HepG2 (cell line): ENCODE measurements around the gene MRPL28. TPM values are rescaled to one million over a fixed set of nuclear protein-coding genes. Genes with fewer than 3 reads are reported as not detected.

Experiments
- ATAC-seq: fragments of 200-7000 bp; cut with Tn5 transposase; 3 replicates; pipeline ENCODE4 v1.9.1; 2020; ENCODE audit warnings: mild to moderate bottlenecking, moderate library complexity
- BruUV-seq: library from RNA; stranded (reverse); fragments of 400-500 nt; replicated peaks from 2 replicates; lab custom pipeline; 2021; lab: Mats Ljungman, UMichigan
- CTCF ChIA-PET: fragments of 300-600 bp; formaldehyde crosslinking; extraction: SDS; loops from one replicate; lab custom pipeline; 2021; ENCODE audit warnings: low total read pairs, inconsistent platforms, low intra/inter-chr PET ratio; lab: Yijun Ruan, JAX
- POLR2A ChIA-PET: fragments of 350-600 bp; sonication (Branson Sonifier 250); formaldehyde crosslinking; loops from one replicate; lab custom pipeline; 2020; ENCODE audit warnings: antibody characterized with exemption, inconsistent platforms; lab: Yijun Ruan, JAX
- DNase-seq: peaks from one replicate; pipeline ENCODE4 v3.0.0-alpha.2; 2015; ENCODE audit warnings: low spot score
- FAIRE-seq: peaks from 3 replicates; lab custom pipeline; 2011; peaks lifted over from hg19 to GRCh38; lab: Jason Lieb, UNC
- H2AFZ ChIP-seq: one replicate; pipeline ENCODE4 v1.6.1; 2011; ENCODE audit warnings: low read length, inconsistent platforms
- H3K27ac ChIP-seq: fragments of 300-600 bp; 3 replicates; pipeline ENCODE4 v1.8.0; 2011; ENCODE audit warnings: mixed run types, mild to moderate bottlenecking, mixed read lengths, low read length, inconsistent platforms; ENCODE audit not compliant: insufficient read depth; ENCODE audit errors: extremely low read length
- H3K27me3 ChIP-seq, 2 experiments: fragments of 200-600 bp in 1 of 2; 2 replicates in 1 of 2; 3 replicates in 1 of 2; pipeline versions ENCODE4 v1.6.0 to v1.8.0; 2011; ENCODE audit warnings: low read length in 2 of 2, mild to moderate bottlenecking in 2 of 2, moderate library complexity in 2 of 2, inconsistent platforms in 1 of 2; ENCODE audit not compliant: insufficient read depth in 2 of 2, control insufficient read depth in 1 of 2
- H3K36me3 ChIP-seq, 2 experiments: fragments of 200-600 bp in 1 of 2; replicated peaks in 1 of 2; 2 replicates in 1 of 2; 3 replicates in 1 of 2; pipeline versions ENCODE4 v1.5.1 to v1.8.0; 2011; ENCODE audit warnings: low read length in 2 of 2, inconsistent platforms in 1 of 2; ENCODE audit not compliant: insufficient read depth in 2 of 2, control insufficient read depth in 1 of 2
- H3K4me1 ChIP-seq: 2 replicates; pipeline ENCODE4 v1.5.1; 2012; ENCODE audit warnings: low read length, inconsistent platforms; ENCODE audit not compliant: insufficient read depth
- H3K4me2 ChIP-seq: 2 replicates; pipeline ENCODE4 v1.6.0; 2011; ENCODE audit warnings: low read depth, low read length, inconsistent platforms
- H3K4me3 ChIP-seq, 3 experiments: fragments of 200-600 bp in 1 of 3; sonication (generic), shearing (Covaris generic) in 1 of 3; replicated peaks in 1 of 3; 2 replicates each; pipeline ENCODE4 v1.5.1; 2011 to 2016; ENCODE audit warnings: low read length in 3 of 3, inconsistent platforms in 2 of 3, low read depth in 2 of 3, mild to moderate bottlenecking in 2 of 3, control low read depth in 1 of 3, mixed read lengths in 1 of 3; ENCODE audit not compliant: insufficient read depth in 1 of 3
- H3K79me2 ChIP-seq: one replicate; pipeline ENCODE4 v1.6.1; 2011; ENCODE audit warnings: low read length, inconsistent platforms; ENCODE audit not compliant: insufficient read depth
- H3K9ac ChIP-seq: 2 replicates; pipeline ENCODE4 v1.6.0; 2011; ENCODE audit warnings: mild to moderate bottlenecking, low read depth, low read length, inconsistent platforms; ENCODE audit not compliant: insufficient read depth
- H3K9me3 ChIP-seq: 2 replicates; pipeline ENCODE4 v1.5.1; 2012; ENCODE audit warnings: mild to moderate bottlenecking, low read length
- H4K20me1 ChIP-seq: 2 replicates; pipeline ENCODE4 v1.6.0; 2011; ENCODE audit warnings: inconsistent platforms, mild to moderate bottlenecking, low read length, moderate library complexity; ENCODE audit not compliant: insufficient read depth
- AFF4 ChIP-seq: sonication (generic); formaldehyde crosslinking; IDR thresholded peaks from 2 replicates; pipeline ENCODE4 v1.4.0; 2020; ENCODE audit warnings: missing genetic modification reagents
- BHLHE40 ChIP-seq: IDR thresholded peaks from 2 replicates; pipeline ENCODE4 v1.6.1; 2011; ENCODE audit warnings: low read length, improper control_type of control experiment
- EEA1 ChIP-seq: sonication (generic); formaldehyde crosslinking; IDR thresholded peaks from 2 replicates; pipeline ENCODE4 v1.5.1; 2020; ENCODE audit warnings: mild to moderate bottlenecking, missing genetic modification reagents, borderline replicate concordance
- ELF4 ChIP-seq: sonication (generic); formaldehyde crosslinking; IDR thresholded peaks from 2 replicates; pipeline ENCODE4 v1.5.0; 2020; ENCODE audit warnings: missing genetic modification reagents, mild to moderate bottlenecking, moderate library complexity, borderline replicate concordance
- FOXC1 ChIP-seq: sonication (generic); formaldehyde crosslinking; IDR thresholded peaks from 2 replicates; pipeline ENCODE4 v1.8.0; 2022; ENCODE audit warnings: mild to moderate bottlenecking, missing genetic modification reagents, borderline replicate concordance
- HOXA7 ChIP-seq: sonication (generic); formaldehyde crosslinking; IDR thresholded peaks from 2 replicates; pipeline ENCODE4 v1.8.1; 2022; ENCODE audit warnings: mild to moderate bottlenecking, missing genetic modification reagents, moderate library complexity
- JARID2 ChIP-seq: sonication (generic); formaldehyde crosslinking; IDR thresholded peaks from 2 replicates; pipeline ENCODE4 v1.8.1; 2023; ENCODE audit warnings: missing genetic modification reagents, inconsistent platforms; ENCODE audit not compliant: insufficient replicate concordance
- MTA3 ChIP-seq: sonication (generic); formaldehyde crosslinking; IDR thresholded peaks from 2 replicates; pipeline ENCODE4 v1.4.0; 2020; ENCODE audit warnings: missing genetic modification reagents
- RAD21 ChIP-seq: fragments of 450-650 bp; formaldehyde crosslinking; IDR thresholded peaks from 2 replicates; pipeline ENCODE4 v1.5.0; 2020; ENCODE audit warnings: mild to moderate bottlenecking
- SP2 ChIP-seq: sonication (generic); formaldehyde crosslinking; IDR thresholded peaks from 2 replicates; pipeline ENCODE4 v1.5.1; 2020; ENCODE audit warnings: mild to moderate bottlenecking, missing genetic modification reagents
- TMF1 ChIP-seq: sonication (generic); formaldehyde crosslinking; IDR thresholded peaks from 2 replicates; pipeline ENCODE4 v1.8.1; 2022; ENCODE audit warnings: low read depth, missing genetic modification reagents
- UBTF ChIP-seq: sonication (generic); formaldehyde crosslinking; IDR thresholded peaks from 2 replicates; pipeline ENCODE4 v1.4.0; 2020; ENCODE audit warnings: mild to moderate bottlenecking, missing genetic modification reagents
- ZKSCAN8 ChIP-seq: IDR thresholded peaks from 2 replicates; pipeline ENCODE4 v1.6.1; 2016; ENCODE audit warnings: borderline replicate concordance, missing genetic modification reagents, missing compliant biosample characterization
- ZNF446 ChIP-seq: sonication (generic); formaldehyde crosslinking; IDR thresholded peaks from 2 replicates; pipeline ENCODE4 v1.5.0; 2020; ENCODE audit warnings: mild to moderate bottlenecking, missing genetic modification reagents
- ZNF543 ChIP-seq: sonication (generic); formaldehyde crosslinking; IDR thresholded peaks from 2 replicates; pipeline ENCODE4 v1.4.0; 2020; ENCODE audit warnings: mild to moderate bottlenecking, missing genetic modification reagents
- ZNF652 ChIP-seq: IDR thresholded peaks from 2 replicates; pipeline ENCODE4 v1.6.1; 2016; ENCODE audit warnings: low read depth, borderline replicate concordance
- ZNF678 ChIP-seq: sonication (generic); formaldehyde crosslinking; IDR thresholded peaks from 2 replicates; pipeline ENCODE4 v1.4.0; 2020; ENCODE audit warnings: mild to moderate bottlenecking, missing genetic modification reagents
- WGBS: methylation state at CpG from one replicate; pipeline ENCODE4 v1.1.6; 2017; ENCODE audit warnings: low lambda C conversion rate; 5-methylcytosine and 5-hydroxymethylcytosine counted together
- in situ Hi-C: cut with HindIII; loops from 2 replicates; pipeline ENCODE4 v1.10.0; 2017; ENCODE audit warnings: low pct_unique_long_range_greater_than_20kb; ENCODE audit not compliant: extremely low pct_ligation_motif_present
- intact Hi-C: fragments of 100-400 bp; cut with micrococcal nuclease; formaldehyde crosslinking; loops from one replicate; pipeline ENCODE4 v1.10.0; 2022; ENCODE audit not compliant: unreplicated experiment
- polyA plus RNA-seq, 8 experiments: library from polyadenylated mRNA; depleted of rRNA in 3 of 8; stranded (reverse) in 7 of 8; unstranded in 1 of 8; fragments of >200 nt; fragmentation: Illumina TruSeq in 4 of 8; extraction: Trizol in 4 of 8; gene quantifications; 2 replicates each; pipeline versions ENCODE4 v1.2.1 to v1.2.3, GENCODE V29; 2011 to 2016; ENCODE audit warnings: low read depth in 4 of 8, missing spikeins in 1 of 8, mixed read lengths in 1 of 8; ENCODE audit not compliant: insufficient read depth in 1 of 8
- total RNA-seq, 5 experiments: library from RNA; depleted of rRNA; stranded (reverse); fragments of >200 nt; fragmentation: Illumina TruSeq; extraction: Trizol; gene quantifications; 2 replicates each; pipeline ENCODE4 v1.2.3, GENCODE V29; 2016; ENCODE audit warnings: low read depth in 1 of 5
- TF ChIP-seq, protein P1 (sequence below): sonication (generic); formaldehyde crosslinking; IDR thresholded peaks from 2 replicates; pipeline ENCODE4 v1.4.0; 2020; ENCODE audit warnings: missing genetic modification reagents

MRPL28 gene
- total and polyA plus RNA-seq, 2 of the 13 experiments (the other 11 are each of a cell fraction or from before 2014, with no cell fraction given) = 114 to 135 TPM

DNA sequence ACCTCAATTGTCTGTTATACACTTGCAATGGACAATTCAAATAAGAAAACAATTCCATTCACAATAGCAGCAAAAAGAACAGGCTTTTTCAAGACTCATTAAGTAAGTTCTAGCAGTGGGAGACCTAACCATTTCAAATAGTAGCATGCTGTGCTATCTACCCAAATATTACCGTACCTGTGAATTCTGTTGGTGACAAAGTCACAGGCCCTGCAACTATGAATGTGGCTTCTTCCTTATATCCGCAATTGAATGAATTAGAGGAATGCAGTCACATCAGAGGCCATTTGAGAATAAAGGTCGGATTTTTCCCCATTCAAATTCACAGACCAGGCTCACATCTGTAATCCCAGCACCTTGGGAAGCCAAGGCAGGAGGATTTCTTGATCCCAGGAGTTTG, 25.9 kb upstream of the MRPL28 start:
- peaks cover 14% of the 10 kb centered on the region for H3K79me2 ChIP-seq
- H3K27me3 ChIP-seq = no peaks in the 10 kb centered on the region
- TSS peak; percentile 59 for BruUV-seq
- CTCF ChIA-PET = no interaction called here
- peak overlapping the region; percentile 94 for H3K27ac ChIP-seq
- H3K9me3 ChIP-seq = no peaks in the 10 kb centered on the region
- POLR2A ChIA-PET = interaction anchor here (0.9 to 1.7 kb wide), 3 partner anchors 10 to 131 kb away, joined by 3 to 10 read pairs (median 4); partner anchors contain the start of gene CAPN15
- in situ Hi-C loops (loop anchor here (5.0 kb wide), 1 partner anchor 101 kb away; no protein-coding TSS in a partner anchor), intact Hi-C loops (no loop called here)
- ATAC-seq (no peak), FAIRE-seq (no peak), DNase-seq (no peak)
- H4K20me1 ChIP-seq = no peaks in the 10 kb centered on the region
- WGBS = 10% methylated on average over 3 of the region's 3 CpGs
- peaks cover 0 to 4% of the 10 kb centered on the region in 2 experiments; a peak in 2 of 5 replicates for H3K36me3 ChIP-seq
- no peak overlapping the region for H2AFZ ChIP-seq
- H3K9ac ChIP-seq = peak overlapping the region; percentile 88
- H3K4me3 ChIP-seq = peak overlapping the region; percentile 60 to 81 (median 81)
- H3K4me1 ChIP-seq = peaks cover 37% of the 10 kb centered on the region
- H3K4me2 ChIP-seq = peak overlapping the region; percentile 99
- TF ChIP-seq ELF4 (CRISPR knock-in tag) (0 out of 2 replicates have a peak, but pooled peaks have one; percentile 20), ZNF678 (CRISPR knock-in tag) (no peak), ZKSCAN8 (no peak), FOXC1 (CRISPR knock-in tag) (no peak), SP2 (no peak), TMF1 (CRISPR knock-in tag) (no peak), BHLHE40 (no peak), HOXA7 (CRISPR knock-in tag) (no peak), ZNF446 (no peak), MTA3 (CRISPR knock-in tag) (no peak), UBTF (no peak), ZNF652 (CRISPR knock-in tag) (no peak), RAD21 (CRISPR knock-in tag) (no peak), ZNF543 (CRISPR knock-in tag) (no peak), AFF4 (CRISPR knock-in tag) (no peak), EEA1 (no peak), JARID2 (CRISPR knock-in tag) (no peak)
- TF ChIP-seq, protein P1, sequence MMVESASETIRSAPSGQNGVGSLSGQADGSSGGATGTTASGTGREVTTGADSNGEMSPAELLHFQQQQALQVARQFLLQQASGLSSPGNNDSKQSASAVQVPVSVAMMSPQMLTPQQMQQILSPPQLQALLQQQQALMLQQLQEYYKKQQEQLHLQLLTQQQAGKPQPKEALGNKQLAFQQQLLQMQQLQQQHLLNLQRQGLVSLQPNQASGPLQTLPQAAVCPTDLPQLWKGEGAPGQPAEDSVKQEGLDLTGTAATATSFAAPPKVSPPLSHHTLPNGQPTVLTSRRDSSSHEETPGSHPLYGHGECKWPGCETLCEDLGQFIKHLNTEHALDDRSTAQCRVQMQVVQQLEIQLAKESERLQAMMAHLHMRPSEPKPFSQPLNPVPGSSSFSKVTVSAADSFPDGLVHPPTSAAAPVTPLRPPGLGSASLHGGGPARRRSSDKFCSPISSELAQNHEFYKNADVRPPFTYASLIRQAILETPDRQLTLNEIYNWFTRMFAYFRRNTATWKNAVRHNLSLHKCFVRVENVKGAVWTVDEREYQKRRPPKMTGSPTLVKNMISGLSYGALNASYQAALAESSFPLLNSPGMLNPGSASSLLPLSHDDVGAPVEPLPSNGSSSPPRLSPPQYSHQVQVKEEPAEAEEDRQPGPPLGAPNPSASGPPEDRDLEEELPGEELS (CRISPR knock-in tag) = no peak
